Thyroid gland (tissue), 4 donors: ENCODE results near the gene TRABD2B.

Experiments used
- POLR2A ChIP-seq, 2 donors: fragments of 450-650 bp; IDR thresholded peaks; one replicate each; pipeline ENCODE4 v1.6.1; 2017; ENCODE audit warnings: antibody characterized with exemption in 2 of 2, mild to moderate bottlenecking in 2 of 2, moderate library complexity in 1 of 2
- TF ChIP-seq, protein P1 (sequence below), 6 experiments: fragments of 200-600 bp in 3 of 6; fragments of 450-650 bp in 3 of 6; sonication (generic) in 3 of 6; IDR thresholded peaks; one replicate each; pipeline ENCODE4 v1.5.1; 2016 to 2019; ENCODE audit warnings: antibody characterized with exemption in 6 of 6, mild to moderate bottlenecking in 2 of 6, inconsistent platforms in 1 of 6, moderate library complexity in 1 of 6

DNA sequence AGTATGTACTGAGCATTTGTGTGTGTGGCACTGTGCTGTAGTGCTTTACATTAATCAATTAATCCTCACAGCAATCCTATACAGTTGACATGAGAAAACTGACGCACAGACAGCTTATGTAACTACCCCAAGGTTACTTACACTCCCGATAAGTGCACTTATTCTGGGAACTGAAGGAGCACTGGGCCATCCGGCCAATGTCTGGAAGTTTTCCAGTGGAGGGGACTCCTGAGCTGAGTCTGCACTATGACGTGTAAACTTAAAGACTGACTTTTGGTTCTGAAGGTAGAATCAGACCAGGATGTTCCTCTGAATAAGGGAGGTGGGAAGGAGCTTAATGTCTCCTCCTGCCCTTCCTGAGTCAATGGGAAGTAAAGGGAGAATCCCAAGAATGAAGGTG is 12.2 kb downstream of the TRABD2B start:
- TF ChIP-seq, protein P1, sequence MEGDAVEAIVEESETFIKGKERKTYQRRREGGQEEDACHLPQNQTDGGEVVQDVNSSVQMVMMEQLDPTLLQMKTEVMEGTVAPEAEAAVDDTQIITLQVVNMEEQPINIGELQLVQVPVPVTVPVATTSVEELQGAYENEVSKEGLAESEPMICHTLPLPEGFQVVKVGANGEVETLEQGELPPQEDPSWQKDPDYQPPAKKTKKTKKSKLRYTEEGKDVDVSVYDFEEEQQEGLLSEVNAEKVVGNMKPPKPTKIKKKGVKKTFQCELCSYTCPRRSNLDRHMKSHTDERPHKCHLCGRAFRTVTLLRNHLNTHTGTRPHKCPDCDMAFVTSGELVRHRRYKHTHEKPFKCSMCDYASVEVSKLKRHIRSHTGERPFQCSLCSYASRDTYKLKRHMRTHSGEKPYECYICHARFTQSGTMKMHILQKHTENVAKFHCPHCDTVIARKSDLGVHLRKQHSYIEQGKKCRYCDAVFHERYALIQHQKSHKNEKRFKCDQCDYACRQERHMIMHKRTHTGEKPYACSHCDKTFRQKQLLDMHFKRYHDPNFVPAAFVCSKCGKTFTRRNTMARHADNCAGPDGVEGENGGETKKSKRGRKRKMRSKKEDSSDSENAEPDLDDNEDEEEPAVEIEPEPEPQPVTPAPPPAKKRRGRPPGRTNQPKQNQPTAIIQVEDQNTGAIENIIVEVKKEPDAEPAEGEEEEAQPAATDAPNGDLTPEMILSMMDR (IDR thresholded peaks at IDR 0.05): no peak
- no peak for TF ChIP-seq POLR2A (IDR thresholded peaks at IDR 0.05)
